ENCODE measurements around the gene MYB.

- no peak for TF ChIP-seq CTCF (conservative IDR thresholded peaks at IDR 0.05; ENCODE audit: low read length)
- TF ChIP-seq EZH2phosphoT487 (IDR thresholded peaks at IDR 0.05; ENCODE audit: borderline replicate concordance, low read depth, low read length) = no peak
Observed at GRCh38 chr6:135211306-135211702, 30.2 kb downstream of the MYB start.

Data from OCI-LY7 (cell line).